Measurements from ENCODE around the gene VENTX. TPM values are rescaled to one million over a fixed set of nuclear protein-coding genes. Genes with fewer than 3 reads are reported as not detected.

Gene VENTX
- total RNA-seq, 3 donors from 2014 or later (not counting 1 experiment from before 2014, with no cell fraction given), result 0.48 to 4.1 (median 0.75) TPM

- TF ChIP-seq CTCF (IDR thresholded peaks at IDR 0.05), result no peak
- no peaks in the 10 kb centered on the region for H3K36me3 Mint-ChIP-seq
- H3K36me3 ChIP-seq (ENCODE audit: control insufficient read depth, insufficient read depth, low read length), result no peaks in the 10 kb centered on the region
- no peak overlapping the region for H3K27ac Mint-ChIP-seq
- H3K4me1 ChIP-seq (ENCODE audit: control insufficient read depth, insufficient read depth, low read length), result peaks cover 17% of the 10 kb centered on the region
- H3K9me3 ChIP-seq (ENCODE audit: control insufficient read depth, insufficient read depth, low read length), result no peaks in the 10 kb centered on the region
- H3K4me1 Mint-ChIP-seq, result peaks cover 5 to 34% of the 10 kb centered on the region in 2 donors
- intact Hi-C loops (cut with micrococcal nuclease), result no loop called here
- H3K9me3 Mint-ChIP-seq, result no peaks in the 10 kb centered on the region
- no peak overlapping the region for H3K27ac ChIP-seq (ENCODE audit: low read length)
- no peak overlapping the region for H3K4me3 ChIP-seq (ENCODE audit: low read length)
- 86% methylated on average over 33 of the region's 33 CpGs for WGBS (ENCODE audit: insufficient coverage)
- ATAC-seq (no peak), DNase-seq (no peak)
- H3K4me3 Mint-ChIP-seq, result no peak overlapping the region
- peaks cover 4% of the 10 kb centered on the region for H3K27me3 ChIP-seq (ENCODE audit: control insufficient read depth, insufficient read depth, low read length)
- H3K27me3 Mint-ChIP-seq (ENCODE audit: low read depth in 2 of 2), result peaks cover 7 to 19% of the 10 kb centered on the region in 2 donors
Measured at GRCh38 chr10:133245439-133246235, 8.0 kb downstream of the VENTX start.

DNA sequence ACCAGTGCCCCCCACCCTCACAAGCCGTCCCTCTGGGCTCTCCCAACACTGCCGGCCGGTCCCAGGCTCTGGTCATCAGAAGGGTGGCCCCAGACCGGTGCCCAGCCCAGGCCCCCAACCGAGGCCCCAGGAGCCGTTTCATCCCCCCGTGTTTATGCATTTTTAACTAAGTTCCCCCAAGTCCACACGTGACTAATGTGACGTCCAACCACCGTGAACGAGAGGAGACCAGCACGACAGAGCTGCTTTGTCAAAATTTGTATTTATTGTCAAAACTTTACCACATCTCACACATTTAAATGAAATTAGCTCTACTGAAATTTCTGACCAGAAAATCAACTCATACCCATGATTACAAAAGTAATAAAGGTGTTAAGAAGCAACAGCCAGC, 8.6 kb downstream of the VENTX start:
- TF ChIP-seq CTCF (IDR thresholded peaks at IDR 0.05), result no peak
- Mint-ChIP-seq H3K9me3 (no peaks in the 10 kb centered on the region), H3K27me3 (ENCODE audit: low read depth in 2 of 2) (peaks cover 1 to 13% of the 10 kb centered on the region in 2 donors), H3K27ac (no peak overlapping the region), H3K36me3 (no peaks in the 10 kb centered on the region), H3K4me3 (no peak overlapping the region), H3K4me1 (peaks cover 0 to 28% of the 10 kb centered on the region in 2 donors)
- ATAC-seq (no peak), DNase-seq (no peak)
- Histone ChIP-seq H3K27ac (ENCODE audit: low read length) (no peak overlapping the region), H3K9me3 (ENCODE audit: control insufficient read depth, insufficient read depth, low read length) (no peaks in the 10 kb centered on the region), H3K4me1 (ENCODE audit: control insufficient read depth, insufficient read depth, low read length) (peaks cover 12% of the 10 kb centered on the region), H3K36me3 (ENCODE audit: control insufficient read depth, insufficient read depth, low read length) (no peaks in the 10 kb centered on the region), H3K27me3 (ENCODE audit: control insufficient read depth, insufficient read depth, low read length) (no peaks in the 10 kb centered on the region), H3K4me3 (ENCODE audit: low read length) (no peak overlapping the region)
- WGBS (ENCODE audit: insufficient coverage), result 85% methylated on average over 12 of the region's 12 CpGs
- intact Hi-C loops (cut with micrococcal nuclease), result no loop called here

DNA sequence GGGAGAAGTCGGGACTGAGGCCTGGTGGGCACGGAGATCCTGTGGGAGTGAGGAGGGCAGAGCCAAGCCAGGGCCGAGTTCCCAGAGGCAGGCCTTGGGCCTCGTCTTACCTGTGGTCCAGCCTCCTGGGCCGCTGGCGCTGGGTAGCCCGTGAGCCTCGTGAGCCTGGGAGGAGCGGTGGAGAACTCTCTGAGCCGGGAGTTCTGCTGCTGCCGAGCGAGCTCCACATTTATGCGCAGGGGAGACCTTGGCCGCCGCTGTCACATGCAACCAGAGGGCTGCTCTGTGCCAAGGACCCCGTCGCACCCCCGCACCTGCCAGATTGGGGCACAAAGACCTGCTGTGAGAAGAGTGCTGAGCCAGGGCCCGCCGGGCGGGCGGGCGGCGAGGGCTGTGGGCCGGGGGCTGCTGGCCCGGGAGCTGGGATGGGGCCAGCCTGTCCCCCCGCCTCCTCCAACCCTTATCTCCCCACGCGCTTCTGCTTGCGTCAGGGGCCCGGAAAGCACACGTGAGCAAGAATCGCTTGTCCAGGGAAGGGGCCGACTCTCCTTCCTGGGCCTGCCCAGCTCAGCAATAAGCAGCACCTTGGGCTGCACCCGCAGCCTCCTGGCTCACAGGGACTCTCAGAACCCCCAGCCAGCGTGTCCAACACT, 10.2 kb downstream of the VENTX start:
- H3K4me3 Mint-ChIP-seq, result no peak overlapping the region
- no peaks in the 10 kb centered on the region for H3K36me3 Mint-ChIP-seq

More for the DNA sequence above, 10.2 kb downstream of the VENTX start:
- Mint-ChIP-seq H3K27me3 (ENCODE audit: low read depth in 2 of 2) (peaks cover 0 to 7% of the 10 kb centered on the region in 2 donors), H3K27ac (no peak overlapping the region), H3K9me3 (no peaks in the 10 kb centered on the region), H3K4me1 (peaks cover 0 to 13% of the 10 kb centered on the region in 2 donors)
- intact Hi-C loops (cut with micrococcal nuclease), result no loop called here
- ATAC-seq (no peak), DNase-seq (no peak)
- H3K27me3 ChIP-seq (ENCODE audit: control insufficient read depth, insufficient read depth, low read length), result no peaks in the 10 kb centered on the region
- TF ChIP-seq CTCF (IDR thresholded peaks at IDR 0.05), result no peak
- WGBS (ENCODE audit: insufficient coverage), result 94% methylated on average over 36 of the region's 36 CpGs
- H3K9me3 ChIP-seq (ENCODE audit: control insufficient read depth, insufficient read depth, low read length), result no peaks in the 10 kb centered on the region
- no peaks in the 10 kb centered on the region for H3K4me1 ChIP-seq (ENCODE audit: control insufficient read depth, insufficient read depth, low read length)
- H3K36me3 ChIP-seq (ENCODE audit: control insufficient read depth, insufficient read depth, low read length), result no peaks in the 10 kb centered on the region
- no peak overlapping the region for H3K27ac ChIP-seq (ENCODE audit: low read length)
- H3K4me3 ChIP-seq (ENCODE audit: low read length), result no peak overlapping the region

Measured in natural killer cell (primary cell).